ENCODE data around the gene CLASP1.

CLASP1 gene

GRCh38 chr2:121429927-121430520 lies 219.2 kb downstream of the CLASP1 start:
- no peaks in the 10 kb centered on the region for H3K36me3 ChIP-seq (ENCODE audit: control insufficient read depth, insufficient read depth, low read length)
- H2BK15ac ChIP-seq (replicated peaks; ENCODE audit: low read depth) = no peak overlapping the region
- no peak overlapping the region for H3K27ac ChIP-seq (ENCODE audit: low read depth, low read length)
- no peak overlapping the region for H4K5ac ChIP-seq (ENCODE audit: low read length)
- no peak for DNase-seq
- H3K18ac ChIP-seq (ENCODE audit: low read length) = no peak overlapping the region
- no peak overlapping the region for H3K4me3 ChIP-seq (ENCODE audit: low read length)
- H3K79me1 ChIP-seq (ENCODE audit: low read length) = no peaks in the 10 kb centered on the region
- no peaks in the 10 kb centered on the region for H3K27me3 ChIP-seq (ENCODE audit: insufficient read depth, low read length, poor library complexity)
- no CpG with 5 or more reads among the region's 16 CpGs for WGBS (ENCODE audit: extremely low coverage, insufficient coverage, low lambda C conversion rate)
- H2AK5ac ChIP-seq (ENCODE audit: low read length) = no peak overlapping the region
- no peak overlapping the region for H3K4me2 ChIP-seq (ENCODE audit: low read length)
- no peak overlapping the region for H4K8ac ChIP-seq (ENCODE audit: low read depth, low read length)
- no peak overlapping the region for H3K23ac ChIP-seq (ENCODE audit: low read length)
- H3K4me1 ChIP-seq (ENCODE audit: control insufficient read depth, low read depth, low read length) = no peaks in the 10 kb centered on the region
- H3K79me2 ChIP-seq (ENCODE audit: control insufficient read depth, insufficient read depth, low read length) = no peaks in the 10 kb centered on the region
- no peak overlapping the region for H3K56ac ChIP-seq (ENCODE audit: low read length)
- no peak overlapping the region for H3K9ac ChIP-seq (ENCODE audit: low read length)
- H3K4ac ChIP-seq (ENCODE audit: low read depth, low read length) = no peak overlapping the region
- H2BK5ac ChIP-seq (ENCODE audit: low read length) = no peak overlapping the region
- no peak overlapping the region for H2BK120ac ChIP-seq (ENCODE audit: low read depth, low read length)

- Histone ChIP-seq H3K79me2 (ENCODE audit: control insufficient read depth, insufficient read depth, low read length) (no peaks in the 10 kb centered on the region), H3K4me1 (ENCODE audit: control insufficient read depth, low read depth, low read length) (no peaks in the 10 kb centered on the region), H4K5ac (ENCODE audit: low read length) (no peak overlapping the region), H4K8ac (ENCODE audit: low read depth, low read length) (no peak overlapping the region), H3K9ac (ENCODE audit: low read length) (no peak overlapping the region), H2BK120ac (ENCODE audit: low read depth, low read length) (no peak overlapping the region), H3K4me2 (ENCODE audit: low read length) (no peak overlapping the region), H3K56ac (ENCODE audit: low read length) (no peak overlapping the region), H2BK5ac (ENCODE audit: low read length) (no peak overlapping the region), H3K79me1 (ENCODE audit: low read length) (no peaks in the 10 kb centered on the region), H3K4me3 (ENCODE audit: low read length) (no peak overlapping the region), H3K23ac (ENCODE audit: low read length) (no peak overlapping the region), H3K18ac (ENCODE audit: low read length) (no peak overlapping the region), H3K4ac (ENCODE audit: low read depth, low read length) (no peak overlapping the region), H3K27ac (ENCODE audit: low read depth, low read length) (no peak overlapping the region), H3K36me3 (ENCODE audit: control insufficient read depth, insufficient read depth, low read length) (no peaks in the 10 kb centered on the region), H2AK5ac (ENCODE audit: low read length) (no peak overlapping the region), H2BK15ac (replicated peaks; ENCODE audit: low read depth) (no peak overlapping the region), H3K27me3 (ENCODE audit: insufficient read depth, low read length, poor library complexity) (no peaks in the 10 kb centered on the region)
- no CpG with 5 or more reads among the region's 8 CpGs for WGBS (ENCODE audit: extremely low coverage, insufficient coverage, low lambda C conversion rate)
- no peak for DNase-seq
These were observed 220.0 kb downstream of the CLASP1 start for GRCh38 chr2:121429119-121429903.

GRCh38 chr2:121427187-121427689 lies 222.0 kb downstream of the CLASP1 start:
- H3K23ac ChIP-seq (ENCODE audit: low read length) = no peak overlapping the region
- no peak overlapping the region for H3K18ac ChIP-seq (ENCODE audit: low read length)
- H3K56ac ChIP-seq (ENCODE audit: low read length) = no peak overlapping the region
- no peak overlapping the region for H2AK5ac ChIP-seq (ENCODE audit: low read length)
- H2BK5ac ChIP-seq (ENCODE audit: low read length) = no peak overlapping the region
- H3K27me3 ChIP-seq (ENCODE audit: insufficient read depth, low read length, poor library complexity) = no peaks in the 10 kb centered on the region
- no peaks in the 10 kb centered on the region for H3K79me2 ChIP-seq (ENCODE audit: control insufficient read depth, insufficient read depth, low read length)
- no peak overlapping the region for H3K4me2 ChIP-seq (ENCODE audit: low read length)
- no peak overlapping the region for H2BK15ac ChIP-seq (replicated peaks; ENCODE audit: low read depth)
- no CpG with 5 or more reads among the region's 2 CpGs for WGBS (ENCODE audit: extremely low coverage, insufficient coverage, low lambda C conversion rate)
- no peak overlapping the region for H2BK120ac ChIP-seq (ENCODE audit: low read depth, low read length)
- DNase-seq = no peak
- no peak overlapping the region for H3K27ac ChIP-seq (ENCODE audit: low read depth, low read length)
- no peaks in the 10 kb centered on the region for H3K79me1 ChIP-seq (ENCODE audit: low read length)
- no peak overlapping the region for H3K9ac ChIP-seq (ENCODE audit: low read length)
- no peak overlapping the region for H3K4ac ChIP-seq (ENCODE audit: low read depth, low read length)
- no peaks in the 10 kb centered on the region for H3K36me3 ChIP-seq (ENCODE audit: control insufficient read depth, insufficient read depth, low read length)
- no peak overlapping the region for H4K8ac ChIP-seq (ENCODE audit: low read depth, low read length)
- no peaks in the 10 kb centered on the region for H3K4me1 ChIP-seq (ENCODE audit: control insufficient read depth, low read depth, low read length)
- H4K5ac ChIP-seq (ENCODE audit: low read length) = no peak overlapping the region
- H3K4me3 ChIP-seq (ENCODE audit: low read length) = no peak overlapping the region

- Histone ChIP-seq H3K27ac (ENCODE audit: low read depth, low read length) (no peak overlapping the region), H3K79me1 (ENCODE audit: low read length) (no peaks in the 10 kb centered on the region), H3K18ac (ENCODE audit: low read length) (no peak overlapping the region), H2AK5ac (ENCODE audit: low read length) (no peak overlapping the region), H4K5ac (ENCODE audit: low read length) (no peak overlapping the region), H3K23ac (ENCODE audit: low read length) (no peak overlapping the region), H3K56ac (ENCODE audit: low read length) (no peak overlapping the region), H2BK5ac (ENCODE audit: low read length) (no peak overlapping the region), H3K4me2 (ENCODE audit: low read length) (no peak overlapping the region), H2BK15ac (replicated peaks; ENCODE audit: low read depth) (no peak overlapping the region), H2BK120ac (ENCODE audit: low read depth, low read length) (no peak overlapping the region), H3K4me3 (ENCODE audit: low read length) (no peak overlapping the region), H3K79me2 (ENCODE audit: control insufficient read depth, insufficient read depth, low read length) (no peaks in the 10 kb centered on the region), H3K9ac (ENCODE audit: low read length) (no peak overlapping the region), H4K8ac (ENCODE audit: low read depth, low read length) (no peak overlapping the region), H3K4me1 (ENCODE audit: control insufficient read depth, low read depth, low read length) (no peaks in the 10 kb centered on the region), H3K36me3 (ENCODE audit: control insufficient read depth, insufficient read depth, low read length) (no peaks in the 10 kb centered on the region), H3K4ac (ENCODE audit: low read depth, low read length) (no peak overlapping the region), H3K27me3 (ENCODE audit: insufficient read depth, low read length, poor library complexity) (no peaks in the 10 kb centered on the region)
- no peak for DNase-seq
- no CpG with 5 or more reads among the region's 5 CpGs for WGBS (ENCODE audit: extremely low coverage, insufficient coverage, low lambda C conversion rate)
These were observed 228.8 kb downstream of the CLASP1 start for GRCh38 chr2:121420486-121420885.

GRCh38 chr2:121419081-121419699 lies 230.1 kb downstream of the CLASP1 start:
- Histone ChIP-seq H3K27ac (ENCODE audit: low read depth, low read length) (no peak overlapping the region), H3K4me2 (ENCODE audit: low read length) (no peak overlapping the region)
- WGBS (ENCODE audit: extremely low coverage, insufficient coverage, low lambda C conversion rate) = no CpG with 5 or more reads among the region's 3 CpGs

More at GRCh38 chr2:121419081-121419699, 230.1 kb downstream of the CLASP1 start:
- H2BK5ac ChIP-seq (ENCODE audit: low read length) = no peak overlapping the region
- H3K36me3 ChIP-seq (ENCODE audit: control insufficient read depth, insufficient read depth, low read length) = no peaks in the 10 kb centered on the region
- DNase-seq = no peak
- H2AK5ac ChIP-seq (ENCODE audit: low read length) = no peak overlapping the region
- H3K4me1 ChIP-seq (ENCODE audit: control insufficient read depth, low read depth, low read length) = no peaks in the 10 kb centered on the region
- H4K8ac ChIP-seq (ENCODE audit: low read depth, low read length) = no peak overlapping the region
- no peak overlapping the region for H3K4me3 ChIP-seq (ENCODE audit: low read length)
- no peak overlapping the region for H3K4ac ChIP-seq (ENCODE audit: low read depth, low read length)
- no peak overlapping the region for H3K9ac ChIP-seq (ENCODE audit: low read length)
- no peaks in the 10 kb centered on the region for H3K79me1 ChIP-seq (ENCODE audit: low read length)
- no peaks in the 10 kb centered on the region for H3K27me3 ChIP-seq (ENCODE audit: insufficient read depth, low read length, poor library complexity)
- H3K79me2 ChIP-seq (ENCODE audit: control insufficient read depth, insufficient read depth, low read length) = no peaks in the 10 kb centered on the region
- no peak overlapping the region for H3K18ac ChIP-seq (ENCODE audit: low read length)
- H4K5ac ChIP-seq (ENCODE audit: low read length) = no peak overlapping the region
- no peak overlapping the region for H3K56ac ChIP-seq (ENCODE audit: low read length)
- no peak overlapping the region for H2BK15ac ChIP-seq (replicated peaks; ENCODE audit: low read depth)
- H3K23ac ChIP-seq (ENCODE audit: low read length) = no peak overlapping the region
- H2BK120ac ChIP-seq (ENCODE audit: low read depth, low read length) = no peak overlapping the region

All from mesendoderm (in vitro differentiated cells).